ENCODE data around the gene PM20D1. TPM values are rescaled to one million over a fixed set of nuclear protein-coding genes. Genes with fewer than 3 reads are reported as not detected.

PM20D1 gene
- total RNA-seq, 2 donors from 2014 or later, result 0.14 TPM; not detected in 1

DNA sequence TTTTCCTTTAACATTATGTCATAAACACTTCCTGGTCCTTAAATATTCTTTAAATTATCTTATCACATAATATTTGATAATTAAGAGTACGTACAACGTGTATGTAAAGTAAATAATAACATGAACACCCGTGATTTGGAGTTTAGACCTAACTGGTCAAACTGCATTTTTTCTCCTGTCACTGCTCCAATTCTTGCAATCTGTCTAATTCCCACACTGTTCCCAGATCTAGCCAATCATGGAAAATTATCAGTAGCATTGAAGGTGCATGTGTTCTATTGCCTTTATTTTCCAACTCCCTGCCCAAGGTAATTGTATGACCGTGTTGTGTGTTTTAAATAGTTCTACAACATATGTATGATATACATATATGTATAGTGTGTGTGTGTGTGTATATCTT, 2.1 kb upstream of the PM20D1 start:
- no peaks in the 10 kb centered on the region for H3K27me3 ChIP-seq (replicated peaks; ENCODE audit: insufficient read depth)
- no peaks in the 10 kb centered on the region for H3K36me3 ChIP-seq
- TF ChIP-seq, protein P1, sequence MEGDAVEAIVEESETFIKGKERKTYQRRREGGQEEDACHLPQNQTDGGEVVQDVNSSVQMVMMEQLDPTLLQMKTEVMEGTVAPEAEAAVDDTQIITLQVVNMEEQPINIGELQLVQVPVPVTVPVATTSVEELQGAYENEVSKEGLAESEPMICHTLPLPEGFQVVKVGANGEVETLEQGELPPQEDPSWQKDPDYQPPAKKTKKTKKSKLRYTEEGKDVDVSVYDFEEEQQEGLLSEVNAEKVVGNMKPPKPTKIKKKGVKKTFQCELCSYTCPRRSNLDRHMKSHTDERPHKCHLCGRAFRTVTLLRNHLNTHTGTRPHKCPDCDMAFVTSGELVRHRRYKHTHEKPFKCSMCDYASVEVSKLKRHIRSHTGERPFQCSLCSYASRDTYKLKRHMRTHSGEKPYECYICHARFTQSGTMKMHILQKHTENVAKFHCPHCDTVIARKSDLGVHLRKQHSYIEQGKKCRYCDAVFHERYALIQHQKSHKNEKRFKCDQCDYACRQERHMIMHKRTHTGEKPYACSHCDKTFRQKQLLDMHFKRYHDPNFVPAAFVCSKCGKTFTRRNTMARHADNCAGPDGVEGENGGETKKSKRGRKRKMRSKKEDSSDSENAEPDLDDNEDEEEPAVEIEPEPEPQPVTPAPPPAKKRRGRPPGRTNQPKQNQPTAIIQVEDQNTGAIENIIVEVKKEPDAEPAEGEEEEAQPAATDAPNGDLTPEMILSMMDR (IDR thresholded peaks at IDR 0.05), result no peak
- H3K4me1 ChIP-seq (ENCODE audit: control insufficient read depth in 1 of 2, low read depth in 2 of 2), result no peaks in the 10 kb centered on the region
- no peak for ATAC-seq (ENCODE audit: insufficient number of reproducible peaks, low FRiP score, low read depth)
- no peak overlapping the region for H3K4me3 ChIP-seq
- peaks cover 7% of the 10 kb centered on the region for H3K9me3 ChIP-seq
- H3K27ac ChIP-seq, result no peak overlapping the region
- no peak for DNase-seq (ENCODE audit: low spot score)

DNA sequence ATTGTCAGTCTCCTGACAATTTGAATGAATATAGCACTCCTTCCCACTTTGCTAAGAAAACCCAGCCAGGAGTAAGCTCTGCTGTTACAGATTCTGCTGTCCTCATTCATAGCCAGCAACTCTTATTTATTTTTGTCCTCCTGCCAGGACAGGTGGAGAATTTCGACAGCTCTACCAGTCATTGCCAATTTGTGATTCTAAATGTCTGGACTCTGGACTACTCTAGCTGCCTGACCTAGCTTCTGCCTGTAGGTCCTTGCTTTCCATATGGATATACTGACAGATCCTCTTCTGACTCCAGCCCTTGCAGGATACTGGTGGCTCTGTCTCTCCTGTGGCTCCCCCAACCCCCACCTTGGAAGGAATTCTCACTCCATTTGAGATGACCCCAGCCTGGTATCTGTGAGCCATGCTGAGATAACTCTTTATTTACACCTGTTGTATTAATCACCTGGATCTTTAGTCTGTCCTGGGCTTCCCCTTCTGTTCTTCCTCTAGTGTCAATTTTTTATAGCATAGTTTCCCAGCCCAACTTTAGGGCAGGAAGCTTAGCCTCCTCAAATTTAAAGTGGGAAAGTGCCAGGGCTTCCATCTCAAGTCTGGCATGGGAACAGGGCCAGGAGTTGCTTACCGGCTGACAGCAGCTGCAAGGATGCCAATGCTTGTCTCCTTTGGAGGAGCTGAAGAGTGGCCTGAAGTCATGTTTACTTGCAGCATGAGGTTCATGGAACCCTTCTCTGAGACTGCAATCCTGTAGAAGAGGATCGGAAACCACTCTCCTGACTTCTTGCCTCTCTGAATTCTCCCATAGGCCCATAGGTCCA, 6.7 kb downstream of the PM20D1 start:
- Histone ChIP-seq H3K4me3 (no peak overlapping the region), H3K36me3 (no peaks in the 10 kb centered on the region), H3K9me3 (no peaks in the 10 kb centered on the region), H3K27me3 (replicated peaks; ENCODE audit: insufficient read depth) (no peaks in the 10 kb centered on the region), H3K4me1 (ENCODE audit: control insufficient read depth in 1 of 2, low read depth in 2 of 2) (no peaks in the 10 kb centered on the region), H3K27ac (no peak overlapping the region)
- ATAC-seq (ENCODE audit: insufficient number of reproducible peaks, low FRiP score, low read depth) (no peak), DNase-seq (ENCODE audit: low spot score) (no peak)
- TF ChIP-seq, protein P1 (IDR thresholded peaks at IDR 0.05), result no peak

DNA sequence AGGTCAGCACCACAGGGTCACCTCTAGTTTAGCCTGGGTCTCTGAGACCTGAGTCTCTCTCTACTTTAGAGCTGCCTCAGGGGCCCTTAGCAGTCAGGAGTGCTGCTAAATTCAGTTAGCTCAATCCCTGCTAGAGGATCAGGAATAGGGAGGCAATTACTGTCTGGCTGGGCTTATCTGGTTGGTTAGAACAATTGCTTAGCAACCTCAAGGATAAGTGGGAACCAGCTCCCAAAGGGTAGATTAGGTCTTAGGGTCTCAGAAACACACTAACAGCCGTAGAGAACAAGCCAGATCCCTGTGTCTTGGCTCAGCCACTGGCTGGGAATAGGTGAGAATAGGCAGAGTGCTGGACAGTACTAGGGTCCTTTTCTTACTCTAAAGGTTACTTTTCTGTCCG, 7.7 kb downstream of the PM20D1 start:
- Histone ChIP-seq H3K4me1 (ENCODE audit: control insufficient read depth in 1 of 2, low read depth in 2 of 2) (no peaks in the 10 kb centered on the region), H3K36me3 (no peaks in the 10 kb centered on the region), H3K9me3 (no peaks in the 10 kb centered on the region), H3K4me3 (no peak overlapping the region), H3K27ac (no peak overlapping the region), H3K27me3 (replicated peaks; ENCODE audit: insufficient read depth) (no peaks in the 10 kb centered on the region)
- no peak for DNase-seq (ENCODE audit: low spot score)
- TF ChIP-seq, protein P1 (IDR thresholded peaks at IDR 0.05), result no peak
- ATAC-seq (ENCODE audit: insufficient number of reproducible peaks, low FRiP score, low read depth), result no peak

DNA sequence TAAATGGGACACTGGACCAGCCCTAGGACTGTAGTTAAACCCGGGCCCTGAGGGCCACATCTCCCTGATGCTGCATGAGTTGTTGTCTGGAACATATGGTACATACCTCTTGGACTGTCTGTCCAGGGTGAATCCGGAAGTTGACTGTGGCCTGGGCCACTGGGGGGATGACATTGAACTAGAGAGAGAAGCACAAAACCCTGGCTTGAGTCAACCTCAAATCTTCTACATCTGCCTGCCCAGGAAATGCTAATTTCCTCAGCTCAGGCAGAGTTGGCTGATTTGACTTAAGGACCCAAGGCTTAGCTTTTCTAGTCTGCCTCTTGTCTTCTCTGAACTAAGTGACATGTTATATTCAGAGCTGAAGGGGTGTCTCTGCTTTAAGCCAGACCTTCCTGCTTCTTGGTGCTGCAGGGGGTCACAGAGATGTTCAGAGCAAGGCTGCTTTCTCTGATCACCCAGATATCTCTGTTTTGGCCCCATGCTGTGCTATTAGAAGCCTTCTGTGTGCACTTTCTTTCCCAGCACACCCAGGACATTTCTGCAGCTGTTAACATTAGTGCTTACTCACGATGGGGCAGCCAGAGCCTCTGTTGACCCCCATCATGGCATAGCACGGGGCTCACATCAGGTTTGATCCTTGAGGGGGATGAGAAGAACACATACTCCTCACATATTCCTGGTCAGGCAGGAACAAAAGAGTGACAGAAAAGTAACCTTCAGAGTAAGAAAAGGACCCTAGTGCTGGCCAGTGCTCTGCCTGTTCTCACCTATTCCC, 9.6 kb downstream of the PM20D1 start:
- H3K4me1 ChIP-seq (ENCODE audit: control insufficient read depth in 1 of 2, low read depth in 2 of 2), result no peaks in the 10 kb centered on the region
- DNase-seq (ENCODE audit: low spot score) (no peak), ATAC-seq (ENCODE audit: insufficient number of reproducible peaks, low FRiP score, low read depth) (no peak)
- H3K9me3 ChIP-seq, result no peaks in the 10 kb centered on the region
- H3K4me3 ChIP-seq, result no peak overlapping the region
- no peaks in the 10 kb centered on the region for H3K36me3 ChIP-seq
- TF ChIP-seq, protein P1 (IDR thresholded peaks at IDR 0.05), result no peak
- no peaks in the 10 kb centered on the region for H3K27me3 ChIP-seq (replicated peaks; ENCODE audit: insufficient read depth)
- no peak overlapping the region for H3K27ac ChIP-seq

DNA sequence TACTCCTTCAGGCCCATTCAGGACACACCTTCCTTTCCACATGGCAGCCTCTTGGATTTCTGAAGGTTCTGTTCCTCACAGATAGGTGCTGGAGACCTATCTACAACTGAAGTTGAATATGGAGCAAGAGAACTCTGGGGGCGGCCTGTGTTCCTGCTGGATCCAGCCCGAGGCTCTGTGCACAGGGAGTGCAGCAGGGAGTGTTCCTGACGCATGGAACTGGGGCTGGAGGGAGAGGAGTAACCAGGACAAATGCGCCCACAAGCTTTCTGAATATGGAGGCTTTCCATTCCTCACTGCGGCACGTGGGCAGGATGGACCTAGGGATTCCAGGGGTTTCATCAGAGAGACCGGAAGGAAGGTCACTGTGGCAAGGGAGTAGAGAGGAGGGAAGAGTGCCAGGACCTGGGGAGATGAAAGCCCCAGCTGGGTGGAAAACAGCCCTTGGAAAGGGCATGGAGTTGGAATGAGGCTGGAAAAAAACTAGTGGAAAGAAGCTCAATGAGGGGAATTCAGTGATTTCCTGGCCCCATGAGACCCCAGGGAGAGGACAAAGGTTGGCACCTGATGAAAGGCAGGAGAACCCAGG, 12.5 kb downstream of the PM20D1 start:
- Histone ChIP-seq H3K36me3 (no peaks in the 10 kb centered on the region), H3K27me3 (replicated peaks; ENCODE audit: insufficient read depth) (no peaks in the 10 kb centered on the region), H3K4me3 (no peak overlapping the region), H3K4me1 (ENCODE audit: control insufficient read depth in 1 of 2, low read depth in 2 of 2) (no peaks in the 10 kb centered on the region), H3K27ac (no peak overlapping the region), H3K9me3 (no peaks in the 10 kb centered on the region)
- DNase-seq (ENCODE audit: low spot score) (no peak), ATAC-seq (ENCODE audit: insufficient number of reproducible peaks, low FRiP score, low read depth) (no peak)
- TF ChIP-seq, protein P1 (IDR thresholded peaks at IDR 0.05), result no peak

All from thoracic aorta (tissue), 2 donors.